ENCODE measurements around the gene EN2.

Gene EN2

GRCh38 chr7:155460926-155461613 is 3.1 kb downstream of the EN2 start:
- no peak overlapping the region for H3K4me3 ChIP-seq (ENCODE audit: low read depth, low read length)
- no peak for TF ChIP-seq CTCF (conservative IDR thresholded peaks at IDR 0.05; ENCODE audit: low read depth, low read length)
- no peak for DNase-seq (ENCODE audit: low read depth)

GRCh38 chr7:155461631-155462030 is 3.7 kb downstream of the EN2 start:
- H3K4me3 ChIP-seq (ENCODE audit: low read depth, low read length) = no peak overlapping the region
- TF ChIP-seq CTCF (conservative IDR thresholded peaks at IDR 0.05; ENCODE audit: low read depth, low read length) = no peak

GRCh38 chr7:155462163-155462735 is 4.3 kb downstream of the EN2 start:
- no peak overlapping the region for H3K4me3 ChIP-seq (ENCODE audit: low read depth, low read length)
- no peak for DNase-seq (ENCODE audit: low read depth)
- no peak for TF ChIP-seq CTCF (conservative IDR thresholded peaks at IDR 0.05; ENCODE audit: low read depth, low read length)

More at GRCh38 chr7:155461631-155462030, 3.7 kb downstream of the EN2 start:
- DNase-seq (ENCODE audit: low read depth) = no peak

- TF ChIP-seq CTCF (conservative IDR thresholded peaks at IDR 0.05; ENCODE audit: low read depth, low read length) = no peak
- H3K4me3 ChIP-seq (ENCODE audit: low read depth, low read length) = no peak overlapping the region
- no peak for DNase-seq (ENCODE audit: low read depth)
These were observed 5.3 kb downstream of the EN2 start for GRCh38 chr7:155463114-155463811.

GRCh38 chr7:155464183-155464582 is 6.3 kb downstream of the EN2 start:
- H3K4me3 ChIP-seq (ENCODE audit: low read depth, low read length) = no peak overlapping the region
- no peak for TF ChIP-seq CTCF (conservative IDR thresholded peaks at IDR 0.05; ENCODE audit: low read depth, low read length)
- DNase-seq (ENCODE audit: low read depth) = no peak

GRCh38 chr7:155464948-155465739 is 7.2 kb downstream of the EN2 start:
- DNase-seq (ENCODE audit: low read depth) = no peak
- H3K4me3 ChIP-seq (ENCODE audit: low read depth, low read length) = no peak overlapping the region
- TF ChIP-seq CTCF (conservative IDR thresholded peaks at IDR 0.05; ENCODE audit: low read depth, low read length) = no peak
